ENCODE results near the gene CNTNAP2. TPM values are rescaled to one million over a fixed set of nuclear protein-coding genes. Genes with fewer than 3 reads are reported as not detected.
A peak's percentile ranks its signal among the peaks of the same experiment; 100 is the strongest.

Gene CNTNAP2
- total and polyA plus RNA-seq, 2 of the 13 experiments (the other 11 are each of a cell fraction or from before 2014, with no cell fraction given), result 0.40 to 0.42 TPM

DNA sequence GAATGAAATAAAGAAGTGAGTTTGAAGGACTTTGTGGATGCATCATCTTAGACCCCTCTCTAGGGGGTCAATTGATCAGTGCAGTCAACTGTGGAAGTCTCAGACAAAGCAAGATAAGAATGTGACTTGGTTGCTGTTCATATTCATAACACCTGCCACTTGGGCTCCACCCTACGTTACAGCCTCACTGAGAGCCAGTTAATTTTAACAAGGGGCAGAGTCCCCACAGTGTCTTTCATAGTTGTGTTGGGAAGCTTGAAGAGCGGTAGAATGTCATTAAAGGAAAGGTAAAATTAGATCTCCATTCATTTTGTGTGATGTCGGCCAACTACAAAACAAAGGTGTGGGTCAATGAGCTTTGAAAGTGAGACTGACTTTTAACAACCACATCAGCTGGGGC, 2031.9 kb downstream of the CNTNAP2 start:
- no peak overlapping the region for H3K9ac ChIP-seq (ENCODE audit: insufficient read depth, low read depth, low read length)
- no peaks in the 10 kb centered on the region for H3K4me1 ChIP-seq (ENCODE audit: insufficient read depth, low read length)
- ChIA-PET CTCF (ENCODE audit: low intra/inter-chr PET ratio, low total read pairs) (no interaction called here), POLR2A (no interaction called here)
- 18% methylated on average over 3 of the region's 3 CpGs for WGBS (ENCODE audit: low lambda C conversion rate)
- BruUV-seq (replicated peaks), result no TSS peak
- no peak for ATAC-seq
- no peaks in the 10 kb centered on the region for H3K27me3 ChIP-seq (ENCODE audit: control insufficient read depth in 1 of 2, insufficient read depth in 2 of 2, low read length in 2 of 2)
- no peak overlapping the region for H3K27ac ChIP-seq (ENCODE audit: extremely low read length, insufficient read depth, low read length)
- intact Hi-C loops (cut with micrococcal nuclease; ENCODE audit: unreplicated experiment), result no loop called here
- H3K4me2 ChIP-seq (ENCODE audit: low read depth, low read length), result no peak overlapping the region
- no peaks in the 10 kb centered on the region for H3K9me3 ChIP-seq (ENCODE audit: low read length)
- no peak for FAIRE-seq
- H3K79me2 ChIP-seq (ENCODE audit: insufficient read depth, low read length), result no peaks in the 10 kb centered on the region
- H2AFZ ChIP-seq (ENCODE audit: low read length), result no peak overlapping the region
- no peaks in the 10 kb centered on the region for H4K20me1 ChIP-seq (ENCODE audit: insufficient read depth, low read length)
- TF ChIP-seq MBNL3 (CRISPR knock-in tag; conservative IDR thresholded peaks at IDR 0.05), result no peak
- in situ Hi-C loops (cut with HindIII; ENCODE audit: extremely low pct_ligation_motif_present, low pct_unique_long_range_greater_than_20kb), result no loop called here
- no peak overlapping the region for H3K4me3 ChIP-seq (replicated peaks in 1 of 3; ENCODE audit: insufficient read depth in 1 of 3, low read depth in 2 of 3, low read length in 3 of 3)
- no peaks in the 10 kb centered on the region for H3K36me3 ChIP-seq (replicated peaks in 1 of 2; ENCODE audit: control insufficient read depth in 1 of 2, insufficient read depth in 2 of 2, low read length in 2 of 2)
- no peak for DNase-seq (ENCODE audit: low spot score)

DNA sequence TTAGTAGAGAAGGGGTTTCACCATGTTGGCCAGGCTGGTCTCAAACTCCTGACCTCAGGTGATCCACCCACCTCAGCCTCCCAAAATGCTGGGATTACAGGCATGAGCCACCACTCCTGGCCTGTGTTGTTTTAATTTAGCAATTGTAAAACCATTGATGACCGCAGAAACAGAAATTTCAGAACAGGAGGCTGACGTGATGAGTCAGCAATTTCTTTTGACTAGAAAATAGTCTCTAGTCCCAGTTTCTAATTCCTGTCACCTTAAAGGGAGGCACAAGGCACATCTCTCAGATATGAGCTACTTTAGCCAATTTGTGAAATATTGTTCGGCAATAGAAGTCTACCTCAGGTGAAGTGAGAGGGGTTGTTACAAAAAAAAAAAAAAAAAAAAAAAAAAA, 2033.1 kb downstream of the CNTNAP2 start:
- BruUV-seq (replicated peaks), result no TSS peak
- DNase-seq (ENCODE audit: low spot score) (no peak), FAIRE-seq (no peak), ATAC-seq (no peak)
- 28% methylated on average over 3 of the region's 3 CpGs for WGBS (ENCODE audit: low lambda C conversion rate)
- Histone ChIP-seq H3K36me3 (replicated peaks in 1 of 2; ENCODE audit: control insufficient read depth in 1 of 2, insufficient read depth in 2 of 2, low read length in 2 of 2) (no peaks in the 10 kb centered on the region), H3K9me3 (ENCODE audit: low read length) (no peaks in the 10 kb centered on the region), H3K79me2 (ENCODE audit: insufficient read depth, low read length) (no peaks in the 10 kb centered on the region), H3K9ac (ENCODE audit: insufficient read depth, low read depth, low read length) (no peak overlapping the region), H2AFZ (ENCODE audit: low read length) (no peak overlapping the region), H3K27ac (ENCODE audit: extremely low read length, insufficient read depth, low read length) (no peak overlapping the region), H3K4me3 (replicated peaks in 1 of 3; ENCODE audit: insufficient read depth in 1 of 3, low read depth in 2 of 3, low read length in 3 of 3) (no peak overlapping the region), H3K27me3 (ENCODE audit: control insufficient read depth in 1 of 2, insufficient read depth in 2 of 2, low read length in 2 of 2) (0 out of 5 replicates have a peak, but pooled peaks cover 0 to 4% of the 10 kb centered on the region in 2 experiments), H3K4me1 (ENCODE audit: insufficient read depth, low read length) (no peaks in the 10 kb centered on the region), H3K4me2 (ENCODE audit: low read depth, low read length) (no peak overlapping the region), H4K20me1 (ENCODE audit: insufficient read depth, low read length) (no peaks in the 10 kb centered on the region)
- POLR2A ChIA-PET, result no interaction called here
- CTCF ChIA-PET (ENCODE audit: low intra/inter-chr PET ratio, low total read pairs), result no interaction called here
- in situ Hi-C loops (cut with HindIII; ENCODE audit: extremely low pct_ligation_motif_present, low pct_unique_long_range_greater_than_20kb), result no loop called here
- intact Hi-C loops (cut with micrococcal nuclease; ENCODE audit: unreplicated experiment), result no loop called here
- peak; percentile 62; the same call in 1 of the 2 replicates for TF ChIP-seq NFE2L2 (IDR thresholded peaks at IDR 0.05; ENCODE audit: low read length)
- TF ChIP-seq ZNF790 (CRISPR knock-in tag; IDR thresholded peaks at IDR 0.05; ENCODE audit: borderline replicate concordance), result no peak
- no peak for TF ChIP-seq ZNF672 (CRISPR knock-in tag; IDR thresholded peaks at IDR 0.05)
- TF ChIP-seq, protein P1, sequence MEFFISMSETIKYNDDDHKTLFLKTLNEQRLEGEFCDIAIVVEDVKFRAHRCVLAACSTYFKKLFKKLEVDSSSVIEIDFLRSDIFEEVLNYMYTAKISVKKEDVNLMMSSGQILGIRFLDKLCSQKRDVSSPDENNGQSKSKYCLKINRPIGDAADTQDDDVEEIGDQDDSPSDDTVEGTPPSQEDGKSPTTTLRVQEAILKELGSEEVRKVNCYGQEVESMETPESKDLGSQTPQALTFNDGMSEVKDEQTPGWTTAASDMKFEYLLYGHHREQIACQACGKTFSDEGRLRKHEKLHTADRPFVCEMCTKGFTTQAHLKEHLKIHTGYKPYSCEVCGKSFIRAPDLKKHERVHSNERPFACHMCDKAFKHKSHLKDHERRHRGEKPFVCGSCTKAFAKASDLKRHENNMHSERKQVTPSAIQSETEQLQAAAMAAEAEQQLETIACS (CRISPR knock-in tag; IDR thresholded peaks at IDR 0.05), result no peak
- TF ChIP-seq RBM22 (optimal IDR thresholded peaks at IDR 0.05; ENCODE audit: low read length), result no peak
- TF ChIP-seq, protein P2, sequence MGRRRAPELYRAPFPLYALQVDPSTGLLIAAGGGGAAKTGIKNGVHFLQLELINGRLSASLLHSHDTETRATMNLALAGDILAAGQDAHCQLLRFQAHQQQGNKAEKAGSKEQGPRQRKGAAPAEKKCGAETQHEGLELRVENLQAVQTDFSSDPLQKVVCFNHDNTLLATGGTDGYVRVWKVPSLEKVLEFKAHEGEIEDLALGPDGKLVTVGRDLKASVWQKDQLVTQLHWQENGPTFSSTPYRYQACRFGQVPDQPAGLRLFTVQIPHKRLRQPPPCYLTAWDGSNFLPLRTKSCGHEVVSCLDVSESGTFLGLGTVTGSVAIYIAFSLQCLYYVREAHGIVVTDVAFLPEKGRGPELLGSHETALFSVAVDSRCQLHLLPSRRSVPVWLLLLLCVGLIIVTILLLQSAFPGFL (CRISPR knock-in tag; IDR thresholded peaks at IDR 0.05), result no peak
- peak; percentile 97 for TF ChIP-seq MAFF (IDR thresholded peaks at IDR 0.05; ENCODE audit: low read depth, low read length)
- no peak for TF ChIP-seq KLF11 (CRISPR knock-in tag; IDR thresholded peaks at IDR 0.05)
- peak; percentile 95 to 98 for TF ChIP-seq MAFK (conservative IDR thresholded peaks at IDR 0.05 in 1 of 2, IDR thresholded peaks at IDR 0.05 in 1 of 2; ENCODE audit: low read length in 2 of 2)
